ENCODE data around the gene MSI2. TPM values are rescaled to one million over a fixed set of nuclear protein-coding genes. Genes with fewer than 3 reads are reported as not detected.

Gene MSI2
- total RNA-seq, 1 donor: 12.6 TPM

- H3K4me3 ChIP-seq (ENCODE audit: low read depth, low read length): no peak overlapping the region
- TF ChIP-seq, protein P1, sequence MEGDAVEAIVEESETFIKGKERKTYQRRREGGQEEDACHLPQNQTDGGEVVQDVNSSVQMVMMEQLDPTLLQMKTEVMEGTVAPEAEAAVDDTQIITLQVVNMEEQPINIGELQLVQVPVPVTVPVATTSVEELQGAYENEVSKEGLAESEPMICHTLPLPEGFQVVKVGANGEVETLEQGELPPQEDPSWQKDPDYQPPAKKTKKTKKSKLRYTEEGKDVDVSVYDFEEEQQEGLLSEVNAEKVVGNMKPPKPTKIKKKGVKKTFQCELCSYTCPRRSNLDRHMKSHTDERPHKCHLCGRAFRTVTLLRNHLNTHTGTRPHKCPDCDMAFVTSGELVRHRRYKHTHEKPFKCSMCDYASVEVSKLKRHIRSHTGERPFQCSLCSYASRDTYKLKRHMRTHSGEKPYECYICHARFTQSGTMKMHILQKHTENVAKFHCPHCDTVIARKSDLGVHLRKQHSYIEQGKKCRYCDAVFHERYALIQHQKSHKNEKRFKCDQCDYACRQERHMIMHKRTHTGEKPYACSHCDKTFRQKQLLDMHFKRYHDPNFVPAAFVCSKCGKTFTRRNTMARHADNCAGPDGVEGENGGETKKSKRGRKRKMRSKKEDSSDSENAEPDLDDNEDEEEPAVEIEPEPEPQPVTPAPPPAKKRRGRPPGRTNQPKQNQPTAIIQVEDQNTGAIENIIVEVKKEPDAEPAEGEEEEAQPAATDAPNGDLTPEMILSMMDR (IDR thresholded peaks at IDR 0.05; ENCODE audit: insufficient read depth, low read length): no peak
- no peak for DNase-seq (ENCODE audit: low read depth)
Measured at GRCh38 chr17:57572600-57572999, 316.3 kb downstream of the MSI2 start.

DNA sequence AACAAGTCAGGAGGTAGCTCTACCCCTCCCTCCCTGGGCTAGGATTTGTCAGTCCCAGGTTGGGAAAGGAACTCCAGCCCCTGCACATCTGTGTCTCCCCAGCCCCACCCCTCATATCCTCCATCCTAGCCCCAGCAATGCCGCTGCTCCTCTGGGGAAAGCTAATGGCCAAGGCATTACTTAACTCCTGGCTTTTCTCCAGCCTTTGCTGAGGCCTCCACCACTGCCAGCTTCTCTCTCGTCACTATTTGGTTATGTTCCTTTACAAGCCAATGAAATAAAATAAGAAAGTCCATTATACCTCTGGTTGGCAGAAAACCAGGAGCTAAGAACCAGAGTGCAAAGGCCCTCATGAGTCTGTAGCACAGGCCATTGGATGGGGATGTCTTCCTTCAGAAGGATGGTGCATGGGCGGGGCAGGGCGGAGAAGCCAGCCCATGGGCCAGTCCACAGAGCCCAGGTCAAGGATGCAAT, 317.8 kb downstream of the MSI2 start:
- TF ChIP-seq, protein P1 (IDR thresholded peaks at IDR 0.05; ENCODE audit: insufficient read depth, low read length): no peak
- peak; percentile 78 for DNase-seq (ENCODE audit: low read depth)
- H3K4me3 ChIP-seq (ENCODE audit: low read depth, low read length): no peak overlapping the region

DNA sequence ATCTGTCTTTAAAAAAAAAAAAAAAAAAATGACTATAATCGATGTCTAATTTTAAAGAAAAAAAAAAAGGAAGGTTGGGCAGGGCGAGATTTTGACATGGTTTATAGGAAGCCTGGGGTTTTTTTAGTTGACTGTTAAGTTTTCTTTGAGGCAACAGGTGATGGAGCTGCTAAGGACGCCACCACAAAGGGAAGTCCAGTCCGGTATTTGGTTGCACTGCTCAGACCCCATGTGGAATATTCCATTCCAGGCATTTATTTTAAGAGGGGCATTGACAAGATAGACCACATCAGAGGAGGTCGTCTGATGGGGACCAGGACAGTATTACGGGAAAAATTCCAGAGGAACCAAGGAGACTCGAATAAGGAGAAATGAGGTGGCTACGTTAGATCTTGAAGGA, 320.4 kb downstream of the MSI2 start:
- H3K4me3 ChIP-seq (ENCODE audit: low read depth, low read length): no peak overlapping the region
- DNase-seq (ENCODE audit: low read depth): no peak
- TF ChIP-seq, protein P1 (IDR thresholded peaks at IDR 0.05; ENCODE audit: insufficient read depth, low read length): no peak

- TF ChIP-seq, protein P1 (IDR thresholded peaks at IDR 0.05; ENCODE audit: insufficient read depth, low read length): no peak
- DNase-seq (ENCODE audit: low read depth): peak; percentile 74
- H3K4me3 ChIP-seq (ENCODE audit: low read depth, low read length): peak overlapping the region; percentile 26
Measured at GRCh38 chr17:57577751-57578607, 321.7 kb downstream of the MSI2 start.

DNA sequence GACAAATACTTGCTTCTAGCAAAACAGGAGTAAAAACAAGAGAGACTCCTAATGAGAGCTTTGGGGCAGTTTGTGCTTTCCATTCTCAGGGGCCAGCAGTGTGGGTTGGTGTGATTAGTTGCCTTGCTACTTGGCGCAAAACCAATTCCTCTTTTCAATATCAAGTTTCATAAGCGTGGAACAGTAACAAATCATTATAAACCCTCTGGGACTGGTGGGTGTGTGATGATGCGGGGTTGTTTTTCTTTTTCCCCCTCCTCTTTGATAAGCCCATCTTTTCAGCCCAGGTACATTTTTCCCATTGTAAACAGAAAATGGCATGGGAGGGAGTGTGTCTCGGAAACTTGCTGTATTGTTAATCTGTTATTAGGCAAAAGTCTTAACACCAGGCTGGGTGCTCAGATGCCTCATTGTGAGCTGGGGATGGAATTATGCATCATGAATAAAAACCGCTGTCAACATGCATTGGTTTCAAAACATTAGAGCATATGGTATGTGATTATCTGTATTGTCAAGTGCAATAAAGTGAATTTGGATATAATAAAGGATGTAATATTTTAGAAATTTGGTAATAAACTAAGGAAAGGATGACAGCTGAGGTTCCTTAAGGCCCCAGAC, 322.4 kb downstream of the MSI2 start:
- TF ChIP-seq, protein P1 (IDR thresholded peaks at IDR 0.05; ENCODE audit: insufficient read depth, low read length): no peak
- DNase-seq (ENCODE audit: low read depth): peak; percentile 38
- no peak overlapping the region for H3K4me3 ChIP-seq (ENCODE audit: low read depth, low read length)

- TF ChIP-seq, protein P1 (IDR thresholded peaks at IDR 0.05; ENCODE audit: insufficient read depth, low read length): no peak
- H3K4me3 ChIP-seq (ENCODE audit: low read depth, low read length): no peak overlapping the region
- DNase-seq (ENCODE audit: low read depth): no peak
Measured at GRCh38 chr17:57579245-57579644, 322.9 kb downstream of the MSI2 start.

Measured in fibroblast of the aortic adventitia (primary cell).